ENCODE results near the gene PRAMEF1. TPM values are rescaled to one million over a fixed set of nuclear protein-coding genes. Genes with fewer than 3 reads are reported as not detected.

Gene PRAMEF1
- total and polyA plus RNA-seq, 10 of the 15 experiments (the other 5 are each of a cell fraction or from before 2014, with no cell fraction given): not detected

DNA sequence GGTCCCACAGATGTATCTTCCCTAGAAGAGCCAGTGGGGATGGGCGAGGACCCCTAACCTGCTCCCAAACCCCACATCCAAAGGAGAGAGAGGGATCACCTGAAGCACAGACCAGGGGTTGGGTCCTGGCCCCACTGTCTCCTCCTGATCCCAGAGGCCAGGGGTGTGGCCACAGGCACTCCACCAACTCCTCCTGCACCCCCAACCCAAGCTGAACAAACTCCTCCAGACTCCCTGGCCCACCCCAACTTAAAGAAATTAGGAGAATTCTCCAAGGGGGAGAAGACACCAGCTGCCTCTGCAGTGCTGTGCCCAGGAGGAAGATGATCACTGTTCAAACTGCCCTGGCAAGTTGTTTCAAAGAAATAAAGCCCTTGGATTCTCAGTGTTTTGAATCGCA, 22.2 kb upstream of the PRAMEF1 start:
- BruUV-seq (replicated peaks): no TSS peak
- Histone ChIP-seq H3K4me1 (ENCODE audit: control insufficient read depth, insufficient read depth, low read length) (no peaks in the 10 kb centered on the region), H3K9me3 (replicated peaks; ENCODE audit: control insufficient read depth, insufficient read depth, low read length) (no peaks in the 10 kb centered on the region), H3K27ac (ENCODE audit: control insufficient read depth, insufficient read depth) (no peak overlapping the region), H2AFZ (ENCODE audit: control insufficient read depth, low read depth, low read length) (no peak overlapping the region), H3K4me3 (no peak overlapping the region), H4K20me1 (ENCODE audit: control insufficient read depth, insufficient read depth) (no peaks in the 10 kb centered on the region), H3K27me3 (replicated peaks in 1 of 2; ENCODE audit: control insufficient read depth in 2 of 2, insufficient read depth in 2 of 2, low read length in 1 of 2) (no peaks in the 10 kb centered on the region; a peak in 1 of 4 replicates), H3K36me3 (ENCODE audit: control insufficient read depth in 2 of 2, insufficient read depth in 2 of 2, low read length in 1 of 2) (no peaks in the 10 kb centered on the region), H3K9ac (ENCODE audit: control insufficient read depth, insufficient read depth, low read length) (no peak overlapping the region), H3K79me2 (ENCODE audit: control insufficient read depth, insufficient read depth, low read length) (no peaks in the 10 kb centered on the region), H3K4me2 (ENCODE audit: control insufficient read depth, insufficient read depth) (no peak overlapping the region)
- ATAC-seq: no peak
- in situ Hi-C loops (cut with MboI) (no loop called here), intact Hi-C loops (cut with micrococcal nuclease; ENCODE audit: unreplicated experiment) (no loop called here)
- SMC1A ChIA-PET (ENCODE audit: uncharacterized antibody, unreplicated experiment): no interaction called here
- no peak for DNase-seq (ENCODE audit: low read depth, low spot score)
- FAIRE-seq: no peak
- RAD21 ChIA-PET (ENCODE audit: unreplicated experiment): no interaction called here
- TF ChIP-seq HDAC6 (IDR thresholded peaks at IDR 0.05; ENCODE audit: unreplicated experiment) (no peak), EP300 (IDR thresholded peaks at IDR 0.05; ENCODE audit: borderline replicate concordance in 1 of 2, control insufficient read depth in 1 of 2, low read depth in 2 of 2, low read length in 2 of 2) (no peak)
- CTCF ChIA-PET: no interaction called here
- 0% methylated on average over 2 of the region's 2 CpGs for WGBS (ENCODE audit: insufficient coverage, insufficient replicate concordance, low lambda C conversion rate, missing lambda C conversion rate)
- POLR2A ChIA-PET: no interaction called here

DNA sequence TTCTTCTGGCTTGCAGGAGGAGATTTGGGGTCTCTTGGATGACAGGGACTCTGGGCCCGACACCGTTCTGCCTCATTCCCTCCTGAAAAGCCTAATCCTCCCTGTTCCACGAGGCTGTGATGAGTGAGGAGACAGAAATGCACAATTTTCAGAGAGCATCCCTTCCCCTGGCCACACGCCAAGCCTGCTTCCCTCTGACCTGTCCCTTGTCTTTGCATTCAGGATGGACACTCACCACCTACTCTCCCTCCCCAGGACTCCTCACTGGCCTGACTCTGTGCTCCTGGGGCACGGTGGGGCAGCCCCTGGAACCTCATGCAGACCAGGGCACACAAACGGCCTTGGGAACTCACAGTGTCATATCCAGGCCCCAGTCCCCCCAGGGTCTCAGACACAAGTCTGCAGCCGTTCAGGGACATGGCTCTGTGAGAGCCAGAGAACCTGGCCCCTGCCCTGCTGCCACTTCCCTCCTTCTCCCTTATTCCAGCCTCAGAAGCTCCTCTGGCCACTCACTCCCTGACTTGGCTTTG, 21.2 kb upstream of the PRAMEF1 start:
- RAD21 ChIA-PET (ENCODE audit: unreplicated experiment): no interaction called here
- Histone ChIP-seq H3K4me3 (no peak overlapping the region), H3K4me2 (ENCODE audit: control insufficient read depth, insufficient read depth) (no peak overlapping the region), H3K27ac (ENCODE audit: control insufficient read depth, insufficient read depth) (no peak overlapping the region), H2AFZ (ENCODE audit: control insufficient read depth, low read depth, low read length) (no peak overlapping the region), H3K79me2 (ENCODE audit: control insufficient read depth, insufficient read depth, low read length) (no peaks in the 10 kb centered on the region), H3K27me3 (replicated peaks in 1 of 2; ENCODE audit: control insufficient read depth in 2 of 2, insufficient read depth in 2 of 2, low read length in 1 of 2) (no peaks in the 10 kb centered on the region; a peak in 1 of 4 replicates), H3K4me1 (ENCODE audit: control insufficient read depth, insufficient read depth, low read length) (no peaks in the 10 kb centered on the region), H3K9ac (ENCODE audit: control insufficient read depth, insufficient read depth, low read length) (no peak overlapping the region), H3K9me3 (replicated peaks; ENCODE audit: control insufficient read depth, insufficient read depth, low read length) (no peaks in the 10 kb centered on the region), H3K36me3 (ENCODE audit: control insufficient read depth in 2 of 2, insufficient read depth in 2 of 2, low read length in 1 of 2) (no peaks in the 10 kb centered on the region), H4K20me1 (ENCODE audit: control insufficient read depth, insufficient read depth) (no peaks in the 10 kb centered on the region)
- SMC1A ChIA-PET (ENCODE audit: uncharacterized antibody, unreplicated experiment): no interaction called here
- WGBS (ENCODE audit: insufficient coverage, insufficient replicate concordance, low lambda C conversion rate, missing lambda C conversion rate): 0% methylated on average over 7 of the region's 7 CpGs
- BruUV-seq (replicated peaks): no TSS peak
- TF ChIP-seq POLR2AphosphoS5 (IDR thresholded peaks at IDR 0.05; ENCODE audit: low read length): no peak
- no peak for TF ChIP-seq ZZZ3 (IDR thresholded peaks at IDR 0.05; ENCODE audit: control insufficient read depth, insufficient read length, low read depth)
- TF ChIP-seq SIN3A (IDR thresholded peaks at IDR 0.05; ENCODE audit: low read depth, low read length): no peak
- no peak for TF ChIP-seq MYC (IDR thresholded peaks at IDR 0.05; ENCODE audit: insufficient read depth, insufficient read length, insufficient replicate concordance, low read length, severe bottlenecking)
- intact Hi-C loops (cut with micrococcal nuclease; ENCODE audit: unreplicated experiment): no loop called here
- no peak for ATAC-seq
- CTCF ChIA-PET: no interaction called here
- DNase-seq (ENCODE audit: low read depth, low spot score): no peak
- no peak for FAIRE-seq
- POLR2A ChIA-PET: no interaction called here
- in situ Hi-C loops (cut with MboI): no loop called here
